ENCODE measurements around the gene DRGX.

Gene DRGX

GRCh38 chr10:49366460-49366859 is 29.4 kb downstream of the DRGX start:
- H3K4me3 Mint-ChIP-seq, result no peak overlapping the region
- peaks cover 2% of the 10 kb centered on the region for H3K27me3 Mint-ChIP-seq (ENCODE audit: low read depth)
- no peak for DNase-seq (ENCODE audit: low spot score)
- H3K4me1 Mint-ChIP-seq (ENCODE audit: low read depth), result no peaks in the 10 kb centered on the region
- no peak overlapping the region for H3K27ac Mint-ChIP-seq
- no peaks in the 10 kb centered on the region for H3K36me3 Mint-ChIP-seq (ENCODE audit: low read depth)
- no peaks in the 10 kb centered on the region for H3K9me3 Mint-ChIP-seq

GRCh38 chr10:49365675-49366415 is 30.0 kb downstream of the DRGX start:
- Mint-ChIP-seq H3K4me1 (ENCODE audit: low read depth) (no peaks in the 10 kb centered on the region), H3K9me3 (no peaks in the 10 kb centered on the region), H3K27me3 (ENCODE audit: low read depth) (peaks cover 2% of the 10 kb centered on the region), H3K27ac (no peak overlapping the region), H3K36me3 (ENCODE audit: low read depth) (no peaks in the 10 kb centered on the region), H3K4me3 (no peak overlapping the region)
- no peak for DNase-seq (ENCODE audit: low spot score)

- H3K27ac Mint-ChIP-seq, result no peak overlapping the region
- H3K4me3 Mint-ChIP-seq, result no peak overlapping the region
- no peaks in the 10 kb centered on the region for H3K36me3 Mint-ChIP-seq (ENCODE audit: low read depth)
- no peak for DNase-seq (ENCODE audit: low spot score)
- no peaks in the 10 kb centered on the region for H3K9me3 Mint-ChIP-seq
- no peaks in the 10 kb centered on the region for H3K4me1 Mint-ChIP-seq (ENCODE audit: low read depth)
- H3K27me3 Mint-ChIP-seq (ENCODE audit: low read depth), result peaks cover 2% of the 10 kb centered on the region
These were observed 30.6 kb downstream of the DRGX start for GRCh38 chr10:49365275-49365674.

- peaks cover 2% of the 10 kb centered on the region for H3K27me3 Mint-ChIP-seq (ENCODE audit: low read depth)
- H3K9me3 Mint-ChIP-seq, result no peaks in the 10 kb centered on the region
- DNase-seq (ENCODE audit: low spot score), result no peak
- no peak overlapping the region for H3K4me3 Mint-ChIP-seq
- no peaks in the 10 kb centered on the region for H3K4me1 Mint-ChIP-seq (ENCODE audit: low read depth)
- no peaks in the 10 kb centered on the region for H3K36me3 Mint-ChIP-seq (ENCODE audit: low read depth)
- H3K27ac Mint-ChIP-seq, result no peak overlapping the region
These were observed 31.1 kb downstream of the DRGX start for GRCh38 chr10:49364747-49365146.

DNA sequence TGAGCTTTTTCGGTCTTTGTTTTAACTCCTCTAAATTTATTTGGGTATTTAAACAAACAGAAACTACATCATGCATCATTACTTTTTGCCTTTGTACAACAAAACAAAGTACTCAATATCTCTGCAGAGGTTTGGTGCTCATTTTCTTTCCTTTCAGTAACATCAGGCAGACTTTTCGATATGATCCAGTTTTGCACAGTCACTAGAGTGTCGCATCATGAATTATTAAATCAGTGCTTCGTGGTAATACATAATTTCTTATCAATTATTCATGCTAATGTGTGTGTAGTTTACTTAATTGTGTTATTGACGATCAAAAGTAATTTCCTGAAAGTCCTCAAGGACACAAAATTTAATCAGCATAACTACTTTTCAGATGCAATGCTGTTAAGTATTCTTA is 31.8 kb downstream of the DRGX start:
- Mint-ChIP-seq H3K9me3 (no peaks in the 10 kb centered on the region), H3K4me3 (no peak overlapping the region), H3K4me1 (ENCODE audit: low read depth) (no peaks in the 10 kb centered on the region), H3K27ac (no peak overlapping the region), H3K27me3 (ENCODE audit: low read depth) (peaks cover 2% of the 10 kb centered on the region), H3K36me3 (ENCODE audit: low read depth) (no peaks in the 10 kb centered on the region)
- DNase-seq (ENCODE audit: low spot score), result no peak

DNA sequence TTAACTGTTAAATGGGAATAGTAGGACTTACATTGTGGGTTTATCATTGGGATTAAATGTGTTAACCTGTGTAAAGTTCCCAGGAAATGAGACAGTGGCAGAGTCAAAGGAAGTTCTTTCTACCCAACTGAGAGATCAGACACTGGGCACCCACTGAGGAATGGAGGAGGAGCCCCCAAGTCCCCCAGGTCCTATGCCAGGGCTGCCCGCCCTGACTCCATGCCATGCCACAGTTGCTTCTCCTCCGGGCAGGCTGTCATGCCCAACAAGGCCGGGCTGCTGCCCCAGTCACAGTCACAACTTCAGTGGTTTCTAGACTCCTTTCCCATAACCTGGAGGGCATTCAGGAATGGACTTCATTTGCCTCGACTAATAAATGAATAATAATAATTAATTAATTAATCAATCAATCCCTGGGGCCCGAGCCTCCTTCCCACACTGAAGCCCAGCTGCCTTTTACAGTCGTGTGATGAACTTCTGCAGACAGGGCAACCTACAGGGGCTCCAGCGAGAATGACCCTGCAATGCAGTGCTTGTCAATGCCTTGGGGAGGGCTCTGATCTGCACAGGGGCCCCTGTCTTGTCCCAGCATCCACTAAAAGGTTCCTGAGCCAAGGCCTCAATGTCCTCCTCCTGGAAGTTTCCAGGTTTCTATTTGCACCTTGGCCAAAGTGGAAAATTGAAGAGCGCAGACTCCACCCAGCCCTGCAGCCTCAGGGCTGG is 32.4 kb downstream of the DRGX start:
- Mint-ChIP-seq H3K27me3 (ENCODE audit: low read depth) (peaks cover 2% of the 10 kb centered on the region), H3K4me3 (no peak overlapping the region), H3K9me3 (no peaks in the 10 kb centered on the region), H3K36me3 (ENCODE audit: low read depth) (no peaks in the 10 kb centered on the region), H3K4me1 (ENCODE audit: low read depth) (no peaks in the 10 kb centered on the region), H3K27ac (no peak overlapping the region)
- no peak for DNase-seq (ENCODE audit: low spot score)

DNA sequence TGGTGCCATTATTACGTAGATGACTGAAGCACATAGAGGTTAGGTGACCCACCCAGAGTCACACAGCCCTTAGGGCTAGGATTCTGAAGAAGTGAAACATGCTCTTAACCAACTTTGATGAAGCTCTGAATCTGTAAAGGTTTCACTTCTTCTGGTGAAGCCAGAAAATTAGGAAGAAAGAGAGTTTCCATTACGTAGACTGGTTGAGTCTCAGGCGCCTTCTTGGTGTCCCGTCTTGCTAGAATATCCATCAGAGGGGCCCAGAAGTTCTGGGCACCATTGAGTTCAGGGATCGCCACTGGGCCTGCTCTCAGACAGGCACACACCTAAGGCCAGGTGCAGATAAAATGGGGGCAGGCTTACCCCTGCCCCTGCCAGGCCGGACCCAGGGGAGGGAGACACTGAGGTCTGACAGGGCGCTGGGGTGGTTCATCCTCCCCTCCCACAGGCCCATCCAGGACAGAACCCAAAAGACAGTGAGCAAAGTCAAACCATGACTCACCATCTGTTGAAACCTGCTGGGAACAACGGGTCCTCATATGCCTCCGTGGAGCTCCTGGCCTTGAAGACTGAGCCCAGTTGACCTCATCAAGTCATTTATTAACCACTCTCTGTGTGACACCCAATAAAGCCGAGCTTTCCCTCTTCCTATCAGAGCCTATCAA is 33.2 kb downstream of the DRGX start:
- H3K9me3 Mint-ChIP-seq, result no peaks in the 10 kb centered on the region
- no peak overlapping the region for H3K27ac Mint-ChIP-seq
- no peaks in the 10 kb centered on the region for H3K36me3 Mint-ChIP-seq (ENCODE audit: low read depth)
- no peak for DNase-seq (ENCODE audit: low spot score)
- no peak overlapping the region for H3K4me3 Mint-ChIP-seq
- no peaks in the 10 kb centered on the region for H3K4me1 Mint-ChIP-seq (ENCODE audit: low read depth)
- peaks cover 2% of the 10 kb centered on the region for H3K27me3 Mint-ChIP-seq (ENCODE audit: low read depth)

- H3K27ac Mint-ChIP-seq, result no peak overlapping the region
- DNase-seq (ENCODE audit: low spot score), result no peak
- H3K27me3 Mint-ChIP-seq (ENCODE audit: low read depth), result peaks cover 2% of the 10 kb centered on the region
- no peak overlapping the region for H3K4me3 Mint-ChIP-seq
- H3K9me3 Mint-ChIP-seq, result no peaks in the 10 kb centered on the region
- H3K36me3 Mint-ChIP-seq (ENCODE audit: low read depth), result no peaks in the 10 kb centered on the region
- H3K4me1 Mint-ChIP-seq (ENCODE audit: low read depth), result peaks cover 1% of the 10 kb centered on the region
These were observed 33.9 kb downstream of the DRGX start for GRCh38 chr10:49361735-49362568.

- Mint-ChIP-seq H3K4me1 (ENCODE audit: low read depth) (peaks cover 3% of the 10 kb centered on the region), H3K27me3 (ENCODE audit: low read depth) (peaks cover 2% of the 10 kb centered on the region), H3K4me3 (no peak overlapping the region), H3K36me3 (ENCODE audit: low read depth) (no peaks in the 10 kb centered on the region), H3K27ac (no peak overlapping the region), H3K9me3 (no peaks in the 10 kb centered on the region)
- no peak for DNase-seq (ENCODE audit: low spot score)
These were observed 34.7 kb downstream of the DRGX start for GRCh38 chr10:49361178-49361554.

DNA sequence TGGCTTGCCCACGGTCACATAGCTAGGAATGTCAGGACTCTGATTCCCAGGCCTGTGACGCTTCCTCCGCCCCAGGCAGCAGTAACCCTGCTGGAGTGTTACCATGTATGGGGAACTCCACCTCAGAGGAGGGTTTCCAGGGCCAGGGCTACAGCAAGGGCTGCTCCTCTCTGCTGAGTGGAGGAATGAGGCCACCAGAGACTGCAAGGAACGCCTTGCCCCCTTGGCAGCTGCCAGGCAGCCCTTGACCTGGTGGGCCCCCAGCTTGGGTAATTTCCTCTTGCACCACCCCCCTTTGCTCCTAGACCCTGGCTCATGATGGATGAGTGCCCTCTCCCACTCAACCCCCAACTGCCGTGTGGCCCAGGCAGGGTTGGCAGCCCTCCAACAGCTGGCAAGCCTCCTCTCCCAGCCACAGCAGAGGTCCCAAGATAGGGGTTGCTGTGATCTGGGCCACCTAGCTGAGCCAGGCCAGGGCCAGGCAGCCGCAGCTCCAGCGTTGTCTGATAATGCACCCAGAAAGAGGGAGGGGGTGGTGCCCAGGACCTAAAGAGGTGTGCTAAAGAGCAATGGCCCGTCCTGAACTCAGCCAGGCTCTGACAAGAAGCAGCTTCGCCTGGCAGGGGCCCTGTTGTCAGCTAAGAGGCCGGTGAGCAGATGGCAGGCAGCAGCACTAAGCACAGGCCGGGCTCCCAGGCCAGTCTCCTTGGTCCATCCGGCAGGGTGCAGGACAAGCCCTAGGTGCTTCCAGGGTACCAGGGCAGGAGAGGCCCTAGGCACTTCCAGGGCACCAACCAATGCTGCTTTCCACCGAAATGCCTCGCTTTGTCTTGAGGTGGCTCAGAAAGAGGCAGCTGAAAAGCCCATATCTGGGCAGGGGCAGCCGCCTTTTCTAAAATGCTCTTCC is 35.4 kb downstream of the DRGX start:
- no peak for DNase-seq (ENCODE audit: low spot score)
- Mint-ChIP-seq H3K9me3 (no peaks in the 10 kb centered on the region), H3K36me3 (ENCODE audit: low read depth) (no peaks in the 10 kb centered on the region), H3K4me3 (no peak overlapping the region), H3K27ac (no peak overlapping the region), H3K27me3 (ENCODE audit: low read depth) (peaks cover 2% of the 10 kb centered on the region), H3K4me1 (ENCODE audit: low read depth) (peaks cover 3% of the 10 kb centered on the region)

DNA sequence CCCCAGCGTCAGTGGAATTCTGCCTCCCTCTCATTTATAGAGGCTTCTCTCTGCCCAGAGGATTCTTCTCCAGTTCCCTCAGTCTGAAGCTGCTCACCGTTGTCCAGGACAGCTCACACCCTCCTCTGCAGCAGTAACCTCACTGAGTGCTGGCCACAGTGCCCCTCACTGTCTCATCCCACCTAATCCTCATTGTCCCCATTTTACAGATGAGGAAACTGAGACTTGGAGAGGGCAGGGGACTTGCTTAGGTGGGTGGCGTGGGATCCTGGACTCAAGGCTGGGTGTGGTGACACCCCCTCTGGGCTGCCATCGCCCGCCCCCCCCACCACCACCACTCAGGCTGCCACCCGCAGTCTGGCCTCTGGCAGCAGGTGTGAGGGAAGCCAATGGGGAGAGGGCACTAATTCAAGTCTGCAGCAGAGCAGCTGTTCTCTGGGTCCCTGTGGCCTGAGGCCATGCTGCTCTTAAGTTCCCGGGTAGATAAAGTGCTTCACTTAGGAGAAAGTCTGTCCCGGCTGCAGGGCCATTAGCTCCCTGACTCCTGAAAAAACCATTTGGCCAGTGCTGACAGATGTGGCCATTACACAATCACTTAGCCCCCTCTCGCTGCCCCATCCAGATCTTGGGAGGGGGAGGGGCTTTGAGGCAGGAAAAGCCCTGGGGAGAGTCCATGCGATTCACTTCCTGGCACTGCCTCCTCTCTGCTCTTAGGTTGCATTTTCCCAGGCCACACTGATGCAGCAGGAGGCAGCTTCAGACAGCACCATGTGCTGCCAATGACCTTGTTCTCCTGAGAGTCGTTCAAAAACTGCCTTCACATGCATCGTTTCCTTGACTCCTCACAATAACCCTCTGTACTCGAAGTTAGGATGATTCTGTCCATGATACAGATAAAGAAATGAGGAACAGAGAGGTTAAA is 36.3 kb downstream of the DRGX start:
- DNase-seq (ENCODE audit: low spot score), result no peak
- Mint-ChIP-seq H3K4me1 (ENCODE audit: low read depth) (peaks cover 3% of the 10 kb centered on the region), H3K9me3 (no peaks in the 10 kb centered on the region), H3K4me3 (no peak overlapping the region), H3K27me3 (ENCODE audit: low read depth) (peaks cover 2% of the 10 kb centered on the region), H3K27ac (no peak overlapping the region), H3K36me3 (ENCODE audit: low read depth) (no peaks in the 10 kb centered on the region)

- Mint-ChIP-seq H3K9me3 (no peaks in the 10 kb centered on the region), H3K4me1 (ENCODE audit: low read depth) (peaks cover 3% of the 10 kb centered on the region), H3K4me3 (no peak overlapping the region), H3K27ac (no peak overlapping the region), H3K27me3 (ENCODE audit: low read depth) (no peaks in the 10 kb centered on the region), H3K36me3 (ENCODE audit: low read depth) (no peaks in the 10 kb centered on the region)
- DNase-seq (ENCODE audit: low spot score), result no peak
These were observed 38.0 kb downstream of the DRGX start for GRCh38 chr10:49357910-49358309.
